Neural cell (in vitro differentiated cells): ENCODE results near the gene SDCCAG8. TPM values are rescaled to one million over a fixed set of nuclear protein-coding genes. Genes with fewer than 3 reads are reported as not detected.

Experiments used
- H2AFZ ChIP-seq: fragments of 200-600, 300-800 bp; sonication (generic), shearing (Covaris generic); 2 replicates; pipeline ENCODE4 v1.6.0; 2014; ENCODE audit warnings: low read depth, mild to moderate bottlenecking, antibody characterized with exemption, low read length, moderate library complexity
- H3F3A ChIP-seq: fragments of 200-600 bp; shearing (Covaris generic); 2 replicates; pipeline ENCODE4 v1.6.1; 2016; ENCODE audit warnings: mild to moderate bottlenecking, moderate library complexity, mixed read lengths, antibody characterized with exemption, low read length; ENCODE audit not compliant: insufficient read depth, poor library complexity, severe bottlenecking
- H3K27ac ChIP-seq: fragments of 200-600, 300-800 bp; sonication (generic), shearing (Covaris generic); 2 replicates; pipeline ENCODE4 v1.5.1; 2014; ENCODE audit warnings: mild to moderate bottlenecking, low read length, moderate library complexity
- H3K27me3 ChIP-seq: fragments of 300-800, 200-600 bp; sonication (generic), shearing (Covaris generic); 2 replicates; pipeline ENCODE4 v1.6.0; 2014; ENCODE audit warnings: mild to moderate bottlenecking, low read depth, low read length, moderate library complexity; ENCODE audit not compliant: insufficient read depth
- H3K36me3 ChIP-seq: fragments of 300-800, 200-600 bp; sonication (generic), shearing (Covaris generic); 2 replicates; pipeline ENCODE4 v1.5.1; 2014; ENCODE audit warnings: mild to moderate bottlenecking, antibody characterized with exemption, low read length, moderate library complexity; ENCODE audit not compliant: insufficient read depth
- H3K4me2 ChIP-seq: fragments of 300-800, 200-600 bp; sonication (generic), shearing (Covaris generic); 2 replicates; pipeline ENCODE4 v1.6.0; 2014; ENCODE audit warnings: mild to moderate bottlenecking, low read length
- H3K4me3 ChIP-seq: fragments of 300-800, 200-600 bp; sonication (generic), shearing (Covaris generic); 2 replicates; pipeline ENCODE4 v1.5.1; 2014; ENCODE audit warnings: mild to moderate bottlenecking, low read length, moderate library complexity
- H3K79me2 ChIP-seq: fragments of 200-600 bp; shearing (Covaris generic); replicated peaks from 2 replicates; pipeline ENCODE4 v1.6.0; 2014; ENCODE audit warnings: mild to moderate bottlenecking, low read length, moderate library complexity; ENCODE audit not compliant: insufficient read depth
- H3K9ac ChIP-seq: fragments of 300-800, 200-600 bp; sonication (generic), shearing (Covaris generic); 2 replicates; pipeline ENCODE4 v1.6.1; 2016; ENCODE audit warnings: mild to moderate bottlenecking, low read length, mixed read lengths
- H3K9me2 ChIP-seq: fragments of 200-600 bp; shearing (Covaris generic); 2 replicates; pipeline ENCODE4 v1.6.1; 2016; ENCODE audit warnings: mild to moderate bottlenecking, low read length, mixed read lengths; ENCODE audit not compliant: insufficient read depth
- H3K9me3 ChIP-seq: fragments of 200-600, 300-800 bp; sonication (generic), shearing (Covaris generic); 2 replicates; pipeline ENCODE4 v1.6.1; 2016; ENCODE audit warnings: mild to moderate bottlenecking, mixed run types, low read length, moderate library complexity, mixed read lengths
- H4K20me1 ChIP-seq: fragments of 200-600 bp; shearing (Covaris generic); 2 replicates; pipeline ENCODE4 v1.6.1; 2016; ENCODE audit warnings: mild to moderate bottlenecking, mixed run types; ENCODE audit not compliant: insufficient read depth
- CTCF ChIP-seq: fragments of 450-650 bp; IDR thresholded peaks from 2 replicates; pipeline ENCODE4 v1.5.1; 2014; ENCODE audit warnings: antibody characterized with exemption, mild to moderate bottlenecking, moderate library complexity; ENCODE audit not compliant: poor library complexity, severe bottlenecking
- EP300 ChIP-seq: fragments of 450-650 bp; conservative IDR thresholded peaks from 2 replicates; pipeline ENCODE4 v1.6.1; 2014; ENCODE audit warnings: antibody characterized with exemption, mild to moderate bottlenecking, moderate library complexity; ENCODE audit not compliant: poor library complexity, severe bottlenecking
- EZH2 ChIP-seq: fragments of 200-600, 300-800 bp; shearing (Covaris generic), sonication (generic); IDR thresholded peaks from 2 replicates; pipeline ENCODE4 v1.6.1; 2014; ENCODE audit warnings: antibody characterized with exemption, low read length, borderline replicate concordance, mild to moderate bottlenecking; ENCODE audit not compliant: insufficient read depth, poor library complexity, severe bottlenecking
- MXI1 ChIP-seq: fragments of 450-650 bp; conservative IDR thresholded peaks from 2 replicates; pipeline ENCODE4 v1.6.1; 2014; ENCODE audit warnings: antibody characterized with exemption, mild to moderate bottlenecking; ENCODE audit not compliant: poor library complexity, severe bottlenecking
- POLR2AphosphoS5 ChIP-seq: IDR thresholded peaks from 2 replicates; pipeline ENCODE4 v1.6.1; 2012
- RAD21 ChIP-seq: fragments of 450-650 bp; conservative IDR thresholded peaks from 2 replicates; pipeline ENCODE4 v1.6.1; 2014; ENCODE audit warnings: antibody characterized with exemption, mild to moderate bottlenecking, moderate library complexity
- REST ChIP-seq: IDR thresholded peaks from 2 replicates; pipeline ENCODE4 v1.6.1; 2012; ENCODE audit warnings: borderline replicate concordance
- SMC3 ChIP-seq: fragments of 450-650 bp; conservative IDR thresholded peaks from 2 replicates; pipeline ENCODE4 v1.6.1; 2014; ENCODE audit warnings: antibody characterized with exemption, mild to moderate bottlenecking, moderate library complexity; ENCODE audit not compliant: poor library complexity
- TAF1 ChIP-seq: IDR thresholded peaks from 2 replicates; pipeline ENCODE4 v1.6.1; 2012; ENCODE audit warnings: low read depth
- polyA plus RNA-seq: library from polyadenylated mRNA; depleted of rRNA; stranded (reverse); fragments of >200 nt; gene quantifications from 2 replicates; pipeline ENCODE4 v1.2.3, GENCODE V29; 2014

SDCCAG8 gene
- polyA plus RNA-seq, 1 donor from 2014 or later = 32.2 TPM

GRCh38 chr1:243320224-243320623 lies 64.4 kb downstream of the SDCCAG8 start:
- H4K20me1 ChIP-seq = no peaks in the 10 kb centered on the region
- no peaks in the 10 kb centered on the region for H3K79me2 ChIP-seq
- no peaks in the 10 kb centered on the region for H3K9me3 ChIP-seq
- no peak overlapping the region for H3K4me2 ChIP-seq
- H3K27ac ChIP-seq = no peak overlapping the region
- H3K9me2 ChIP-seq = no peaks in the 10 kb centered on the region
- H3K27me3 ChIP-seq = no peaks in the 10 kb centered on the region
- no peak overlapping the region for H3K4me3 ChIP-seq
- peaks cover 8% of the 10 kb centered on the region for H3K36me3 ChIP-seq
- H3F3A ChIP-seq = no peaks in the 10 kb centered on the region
- TF ChIP-seq EP300 = no peak
- TF ChIP-seq EZH2 = no peak
- TF ChIP-seq SMC3 = no peak
- TF ChIP-seq POLR2AphosphoS5 = no peak
- no peak for TF ChIP-seq TAF1
- no peak for TF ChIP-seq RAD21
- TF ChIP-seq CTCF = no peak
- TF ChIP-seq MXI1 = no peak
- no peak for TF ChIP-seq REST
- H3K9ac ChIP-seq = no peak overlapping the region
- H2AFZ ChIP-seq = no peak overlapping the region

GRCh38 chr1:243322326-243322725 lies 66.5 kb downstream of the SDCCAG8 start:
- Histone ChIP-seq H4K20me1 (no peaks in the 10 kb centered on the region), H3K27me3 (no peaks in the 10 kb centered on the region), H3K9me3 (no peaks in the 10 kb centered on the region), H3K9ac (no peak overlapping the region), H3F3A (no peaks in the 10 kb centered on the region), H3K4me2 (no peak overlapping the region), H3K36me3 (peaks cover 8% of the 10 kb centered on the region), H2AFZ (no peak overlapping the region), H3K27ac (no peak overlapping the region), H3K79me2 (no peaks in the 10 kb centered on the region), H3K4me3 (no peak overlapping the region), H3K9me2 (no peaks in the 10 kb centered on the region)
- no peak for TF ChIP-seq SMC3
- no peak for TF ChIP-seq RAD21
- no peak for TF ChIP-seq EZH2
- TF ChIP-seq EP300 = no peak
- TF ChIP-seq CTCF = no peak
